ENCODE data around the gene ASTN1.

ASTN1 gene

GRCh38 chr1:176925223-176925622 is 239.3 kb downstream of the ASTN1 start:
- Histone ChIP-seq H3K4me3 (ENCODE audit: insufficient read length, low read depth) (no peak overlapping the region), H3K4me1 (ENCODE audit: insufficient read depth, insufficient read length) (no peaks in the 10 kb centered on the region), H3K36me3 (ENCODE audit: insufficient read depth, insufficient read length, low read length) (no peaks in the 10 kb centered on the region), H3K9me3 (ENCODE audit: insufficient read depth, low read length) (no peaks in the 10 kb centered on the region), H3K9ac (ENCODE audit: insufficient read length, low read depth) (no peak overlapping the region), H3K27me3 (ENCODE audit: insufficient read depth, insufficient read length) (no peaks in the 10 kb centered on the region)
- no peak for DNase-seq (ENCODE audit: low read depth, low spot score)
- TF ChIP-seq YY1 (IDR thresholded peaks at IDR 0.05; ENCODE audit: insufficient read depth, insufficient read length) = no peak
- TF ChIP-seq SUZ12 (IDR thresholded peaks at IDR 0.05; ENCODE audit: extremely low read depth, insufficient read depth, insufficient read length) = no peak
- TF ChIP-seq ZNF274 (IDR thresholded peaks at IDR 0.05; ENCODE audit: low read depth, low read length) = no peak

- H3K4me1 ChIP-seq (ENCODE audit: insufficient read depth, insufficient read length) = no peaks in the 10 kb centered on the region
- H3K4me3 ChIP-seq (ENCODE audit: insufficient read length, low read depth) = no peak overlapping the region
- H3K27me3 ChIP-seq (ENCODE audit: insufficient read depth, insufficient read length) = no peaks in the 10 kb centered on the region
- TF ChIP-seq ZNF274 (IDR thresholded peaks at IDR 0.05; ENCODE audit: low read depth, low read length) (no peak), SUZ12 (IDR thresholded peaks at IDR 0.05; ENCODE audit: extremely low read depth, insufficient read depth, insufficient read length) (no peak)
- H3K36me3 ChIP-seq (ENCODE audit: insufficient read depth, insufficient read length, low read length) = no peaks in the 10 kb centered on the region
- DNase-seq (ENCODE audit: low read depth, low spot score) = no peak
- H3K9ac ChIP-seq (ENCODE audit: insufficient read length, low read depth) = no peak overlapping the region
- H3K9me3 ChIP-seq (ENCODE audit: insufficient read depth, low read length) = no peaks in the 10 kb centered on the region
These were observed 241.2 kb downstream of the ASTN1 start for GRCh38 chr1:176923283-176923682.

GRCh38 chr1:176919386-176920378 is 244.8 kb downstream of the ASTN1 start:
- no peaks in the 10 kb centered on the region for H3K27me3 ChIP-seq (ENCODE audit: insufficient read depth, insufficient read length)
- H3K36me3 ChIP-seq (ENCODE audit: insufficient read depth, insufficient read length, low read length) = no peaks in the 10 kb centered on the region
- no peak for DNase-seq (ENCODE audit: low read depth, low spot score)
- H3K9ac ChIP-seq (ENCODE audit: insufficient read length, low read depth) = no peak overlapping the region
- H3K9me3 ChIP-seq (ENCODE audit: insufficient read depth, low read length) = no peaks in the 10 kb centered on the region
- no peaks in the 10 kb centered on the region for H3K4me1 ChIP-seq (ENCODE audit: insufficient read depth, insufficient read length)
- TF ChIP-seq ZNF274 (IDR thresholded peaks at IDR 0.05; ENCODE audit: low read depth, low read length) (no peak), SUZ12 (IDR thresholded peaks at IDR 0.05; ENCODE audit: extremely low read depth, insufficient read depth, insufficient read length) (no peak), YY1 (IDR thresholded peaks at IDR 0.05; ENCODE audit: insufficient read depth, insufficient read length) (no peak)
- no peak overlapping the region for H3K4me3 ChIP-seq (ENCODE audit: insufficient read length, low read depth)

DNA sequence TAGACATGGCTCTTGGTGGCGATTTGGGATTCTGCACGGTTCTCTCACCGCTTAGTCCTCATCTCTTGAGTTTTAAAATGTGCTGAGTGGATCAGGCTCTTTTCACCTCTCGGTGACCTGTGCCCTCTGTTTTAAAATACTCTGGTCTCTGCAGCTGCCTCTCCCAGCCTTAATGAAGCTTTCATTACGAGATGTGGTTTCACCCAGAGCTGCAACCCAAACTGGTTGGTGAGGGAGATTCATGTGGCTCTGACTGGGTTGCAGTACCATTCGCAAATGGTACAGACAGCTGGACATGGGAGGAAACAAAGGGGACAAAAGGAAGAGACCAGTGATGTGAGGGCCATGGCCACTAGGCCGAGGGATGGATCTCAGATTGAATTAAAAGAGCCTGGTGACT is 258.9 kb downstream of the ASTN1 start:
- no peak overlapping the region for H3K9ac ChIP-seq (ENCODE audit: insufficient read length, low read depth)
- no peak for TF ChIP-seq YY1 (IDR thresholded peaks at IDR 0.05; ENCODE audit: insufficient read depth, insufficient read length)
- TF ChIP-seq ZNF274 (IDR thresholded peaks at IDR 0.05; ENCODE audit: low read depth, low read length) = no peak
- no peak for TF ChIP-seq SUZ12 (IDR thresholded peaks at IDR 0.05; ENCODE audit: extremely low read depth, insufficient read depth, insufficient read length)
- H3K27me3 ChIP-seq (ENCODE audit: insufficient read depth, insufficient read length) = no peaks in the 10 kb centered on the region
- no peaks in the 10 kb centered on the region for H3K36me3 ChIP-seq (ENCODE audit: insufficient read depth, insufficient read length, low read length)
- no peaks in the 10 kb centered on the region for H3K9me3 ChIP-seq (ENCODE audit: insufficient read depth, low read length)
- H3K4me3 ChIP-seq (ENCODE audit: insufficient read length, low read depth) = no peak overlapping the region
- DNase-seq (ENCODE audit: low read depth, low spot score) = no peak
- peaks cover 6% of the 10 kb centered on the region for H3K4me1 ChIP-seq (ENCODE audit: insufficient read depth, insufficient read length)

GRCh38 chr1:176904057-176904751 is 260.3 kb downstream of the ASTN1 start:
- no peak overlapping the region for H3K9ac ChIP-seq (ENCODE audit: insufficient read length, low read depth)
- peaks cover 6% of the 10 kb centered on the region for H3K4me1 ChIP-seq (ENCODE audit: insufficient read depth, insufficient read length)
- no peaks in the 10 kb centered on the region for H3K9me3 ChIP-seq (ENCODE audit: insufficient read depth, low read length)

DNA sequence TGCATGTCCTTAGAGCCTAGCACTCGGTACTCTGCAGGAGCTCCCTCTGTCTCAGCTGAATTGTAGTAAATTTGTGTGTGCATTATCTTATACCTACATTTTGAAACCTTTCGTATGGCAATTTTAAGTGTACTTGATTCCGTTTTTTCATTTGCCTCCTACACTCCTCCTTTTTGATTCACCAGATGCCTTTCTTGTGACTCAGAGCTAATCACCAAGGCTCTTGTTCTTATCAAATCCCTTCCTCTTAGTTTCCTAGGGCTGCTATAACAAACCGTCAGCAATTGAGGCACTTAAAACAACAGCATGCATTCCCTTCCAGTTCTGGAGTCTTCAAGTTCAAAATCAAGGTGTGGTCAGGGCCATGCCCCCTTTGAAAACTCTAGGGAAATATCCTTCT is 261.0 kb downstream of the ASTN1 start:
- no peak overlapping the region for H3K4me3 ChIP-seq (ENCODE audit: insufficient read length, low read depth)
- H3K27me3 ChIP-seq (ENCODE audit: insufficient read depth, insufficient read length) = no peaks in the 10 kb centered on the region
- H3K36me3 ChIP-seq (ENCODE audit: insufficient read depth, insufficient read length, low read length) = no peaks in the 10 kb centered on the region
- no peaks in the 10 kb centered on the region for H3K9me3 ChIP-seq (ENCODE audit: insufficient read depth, low read length)
- DNase-seq (ENCODE audit: low read depth, low spot score) = no peak
- H3K4me1 ChIP-seq (ENCODE audit: insufficient read depth, insufficient read length) = peaks cover 6% of the 10 kb centered on the region
- no peak for TF ChIP-seq YY1 (IDR thresholded peaks at IDR 0.05; ENCODE audit: insufficient read depth, insufficient read length)
- TF ChIP-seq ZNF274 (IDR thresholded peaks at IDR 0.05; ENCODE audit: low read depth, low read length) = no peak
- TF ChIP-seq SUZ12 (IDR thresholded peaks at IDR 0.05; ENCODE audit: extremely low read depth, insufficient read depth, insufficient read length) = no peak
- no peak overlapping the region for H3K9ac ChIP-seq (ENCODE audit: insufficient read length, low read depth)

More at GRCh38 chr1:176904057-176904751, 260.3 kb downstream of the ASTN1 start:
- DNase-seq (ENCODE audit: low read depth, low spot score) = no peak
- H3K36me3 ChIP-seq (ENCODE audit: insufficient read depth, insufficient read length, low read length) = no peaks in the 10 kb centered on the region
- no peaks in the 10 kb centered on the region for H3K27me3 ChIP-seq (ENCODE audit: insufficient read depth, insufficient read length)
- TF ChIP-seq YY1 (IDR thresholded peaks at IDR 0.05; ENCODE audit: insufficient read depth, insufficient read length) = no peak
- no peak for TF ChIP-seq ZNF274 (IDR thresholded peaks at IDR 0.05; ENCODE audit: low read depth, low read length)
- no peak for TF ChIP-seq SUZ12 (IDR thresholded peaks at IDR 0.05; ENCODE audit: extremely low read depth, insufficient read depth, insufficient read length)
- no peak overlapping the region for H3K4me3 ChIP-seq (ENCODE audit: insufficient read length, low read depth)

DNA sequence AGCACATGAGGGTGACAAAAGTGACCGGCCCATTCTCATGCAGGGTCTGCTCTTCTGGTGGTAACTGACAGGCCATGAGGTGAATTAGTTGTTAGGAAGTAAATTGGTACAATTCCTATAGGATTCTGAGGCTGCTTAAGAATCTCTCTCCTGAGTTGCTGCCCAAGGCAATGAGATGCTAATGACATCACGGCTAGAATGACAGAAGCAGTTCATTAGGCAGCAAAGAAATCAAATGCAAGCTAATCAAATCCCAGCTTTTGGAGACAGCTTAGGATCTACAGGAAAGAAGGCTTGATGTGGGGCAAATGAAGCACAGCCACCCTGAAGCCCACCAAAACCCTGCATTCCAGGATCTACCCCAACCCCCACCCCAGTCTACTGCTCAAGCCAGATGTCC is 265.2 kb downstream of the ASTN1 start:
- Histone ChIP-seq H3K9ac (ENCODE audit: insufficient read length, low read depth) (no peak overlapping the region), H3K4me1 (ENCODE audit: insufficient read depth, insufficient read length) (peaks cover 6% of the 10 kb centered on the region), H3K36me3 (ENCODE audit: insufficient read depth, insufficient read length, low read length) (no peaks in the 10 kb centered on the region), H3K27me3 (ENCODE audit: insufficient read depth, insufficient read length) (no peaks in the 10 kb centered on the region), H3K9me3 (ENCODE audit: insufficient read depth, low read length) (no peaks in the 10 kb centered on the region), H3K4me3 (ENCODE audit: insufficient read length, low read depth) (no peak overlapping the region)
- no peak for TF ChIP-seq YY1 (IDR thresholded peaks at IDR 0.05; ENCODE audit: insufficient read depth, insufficient read length)
- no peak for TF ChIP-seq ZNF274 (IDR thresholded peaks at IDR 0.05; ENCODE audit: low read depth, low read length)
- no peak for TF ChIP-seq SUZ12 (IDR thresholded peaks at IDR 0.05; ENCODE audit: extremely low read depth, insufficient read depth, insufficient read length)
- no peak for DNase-seq (ENCODE audit: low read depth, low spot score)

Data from NT2/D1 (cell line).